WTC11 (cell line): ENCODE results near the gene KLHL35. TPM values are rescaled to one million over a fixed set of nuclear protein-coding genes. Genes with fewer than 3 reads are reported as not detected.
A peak's percentile ranks its signal among the peaks of the same experiment; 100 is the strongest.

ENCODE experiments used
- ATF2 ChIP-seq: sonication (generic); formaldehyde crosslinking; IDR thresholded peaks from 2 replicates; pipeline ENCODE4 v1.8.1; 2022; ENCODE audit warnings: low read depth, missing genetic modification reagents, borderline replicate concordance
- CTCF ChIP-seq: fragments of 200-600 bp; IDR thresholded peaks from 2 replicates; pipeline ENCODE4 v1.8.0; 2022; ENCODE audit warnings: antibody characterized with exemption
- E2F4 ChIP-seq: sonication (generic); formaldehyde crosslinking; IDR thresholded peaks from 2 replicates; pipeline ENCODE4 v1.8.1; 2022; ENCODE audit warnings: low read depth, mild to moderate bottlenecking, moderate library complexity, missing genetic modification reagents, borderline replicate concordance
- ELF4 ChIP-seq: sonication (generic); formaldehyde crosslinking; IDR thresholded peaks from 2 replicates; pipeline ENCODE4 v1.8.1; 2022; ENCODE audit warnings: low read depth, mild to moderate bottlenecking, moderate library complexity, missing genetic modification reagents
- FOXP1 ChIP-seq: sonication (generic); formaldehyde crosslinking; IDR thresholded peaks from 2 replicates; pipeline ENCODE4 v1.8.0; 2022; ENCODE audit warnings: missing genetic modification reagents, mild to moderate bottlenecking, moderate library complexity, borderline replicate concordance
- HMGA2 ChIP-seq: fragments of 250-450 bp; sonication (Bioruptor Pico); IDR thresholded peaks from 2 replicates; pipeline ENCODE4 v1.4.0; 2021; ENCODE audit warnings: mild to moderate bottlenecking, moderate library complexity
- IRF2 ChIP-seq: sonication (generic); formaldehyde crosslinking; IDR thresholded peaks from 2 replicates; pipeline ENCODE4 v1.8.0; 2022; ENCODE audit warnings: low read depth, missing genetic modification reagents, borderline replicate concordance
- MAX ChIP-seq: sonication (generic); formaldehyde crosslinking; IDR thresholded peaks from 2 replicates; pipeline ENCODE4 v1.8.0; 2022; ENCODE audit warnings: mild to moderate bottlenecking, missing genetic modification reagents
- MXD4 ChIP-seq: fragments of 250-450 bp; sonication (Bioruptor Pico); IDR thresholded peaks from 2 replicates; pipeline ENCODE4 v1.8.0; 2021; ENCODE audit warnings: mild to moderate bottlenecking, moderate library complexity, borderline replicate concordance
- NR1H2 ChIP-seq: sonication (generic); formaldehyde crosslinking; IDR thresholded peaks from 2 replicates; pipeline ENCODE4 v1.9.0; 2021; ENCODE audit warnings: mild to moderate bottlenecking, moderate library complexity, missing genetic modification reagents
- PREB ChIP-seq: sonication (generic); formaldehyde crosslinking; IDR thresholded peaks from 2 replicates; pipeline ENCODE4 v1.8.1; 2022; ENCODE audit warnings: mild to moderate bottlenecking, missing genetic modification reagents, moderate library complexity, borderline replicate concordance
- SMAD3 ChIP-seq: sonication (generic); formaldehyde crosslinking; IDR thresholded peaks from 2 replicates; pipeline ENCODE4 v1.8.0; 2022; ENCODE audit warnings: missing genetic modification reagents, mild to moderate bottlenecking, borderline replicate concordance
- SMAD4 ChIP-seq: sonication (generic); formaldehyde crosslinking; IDR thresholded peaks from 2 replicates; pipeline ENCODE4 v1.8.0; 2022; ENCODE audit warnings: mild to moderate bottlenecking, missing genetic modification reagents
- TCF7 ChIP-seq: sonication (generic); formaldehyde crosslinking; IDR thresholded peaks from 2 replicates; pipeline ENCODE4 v1.8.0; 2022; ENCODE audit warnings: mild to moderate bottlenecking, low read depth, missing genetic modification reagents, moderate library complexity
- TEAD4 ChIP-seq: sonication (generic); formaldehyde crosslinking; IDR thresholded peaks from 2 replicates; pipeline ENCODE4 v1.8.0; 2022; ENCODE audit warnings: mild to moderate bottlenecking, missing genetic modification reagents
- ZNF232 ChIP-seq: sonication (generic); formaldehyde crosslinking; IDR thresholded peaks from 2 replicates; pipeline ENCODE4 v1.8.0; 2022; ENCODE audit warnings: mild to moderate bottlenecking, missing genetic modification reagents
- ZNF263 ChIP-seq: sonication (generic); formaldehyde crosslinking; IDR thresholded peaks from 2 replicates; pipeline ENCODE4 v1.8.1; 2022; ENCODE audit warnings: low read depth, mild to moderate bottlenecking, moderate library complexity, missing genetic modification reagents
- ZNF396 ChIP-seq: fragments of 250-450 bp; sonication (Bioruptor Pico); IDR thresholded peaks from 2 replicates; pipeline ENCODE4 v1.8.0; 2021; ENCODE audit warnings: mild to moderate bottlenecking, moderate library complexity, borderline replicate concordance
- total RNA-seq: library from RNA; stranded (reverse); gene quantifications from 3 replicates; pipeline ENCODE4 v1.2.3, GENCODE V29; 2021
- TF ChIP-seq, protein P1 (sequence below): sonication (generic); formaldehyde crosslinking; IDR thresholded peaks from 2 replicates; pipeline ENCODE4 v1.8.0; 2022; ENCODE audit warnings: mild to moderate bottlenecking, missing genetic modification reagents
- TF ChIP-seq, protein P2 (sequence below): fragments of 250-450 bp; sonication (Bioruptor Pico); IDR thresholded peaks from 2 replicates; pipeline ENCODE4 v1.9.0; 2021; ENCODE audit warnings: mild to moderate bottlenecking
- TF ChIP-seq, protein P3 (sequence below): sonication (generic); formaldehyde crosslinking; IDR thresholded peaks from 2 replicates; pipeline ENCODE4 v1.8.0; 2023; ENCODE audit warnings: mild to moderate bottlenecking, missing genetic modification reagents

Gene KLHL35
- total RNA-seq, 1 experiment from 2014 or later: 0.22 TPM

DNA sequence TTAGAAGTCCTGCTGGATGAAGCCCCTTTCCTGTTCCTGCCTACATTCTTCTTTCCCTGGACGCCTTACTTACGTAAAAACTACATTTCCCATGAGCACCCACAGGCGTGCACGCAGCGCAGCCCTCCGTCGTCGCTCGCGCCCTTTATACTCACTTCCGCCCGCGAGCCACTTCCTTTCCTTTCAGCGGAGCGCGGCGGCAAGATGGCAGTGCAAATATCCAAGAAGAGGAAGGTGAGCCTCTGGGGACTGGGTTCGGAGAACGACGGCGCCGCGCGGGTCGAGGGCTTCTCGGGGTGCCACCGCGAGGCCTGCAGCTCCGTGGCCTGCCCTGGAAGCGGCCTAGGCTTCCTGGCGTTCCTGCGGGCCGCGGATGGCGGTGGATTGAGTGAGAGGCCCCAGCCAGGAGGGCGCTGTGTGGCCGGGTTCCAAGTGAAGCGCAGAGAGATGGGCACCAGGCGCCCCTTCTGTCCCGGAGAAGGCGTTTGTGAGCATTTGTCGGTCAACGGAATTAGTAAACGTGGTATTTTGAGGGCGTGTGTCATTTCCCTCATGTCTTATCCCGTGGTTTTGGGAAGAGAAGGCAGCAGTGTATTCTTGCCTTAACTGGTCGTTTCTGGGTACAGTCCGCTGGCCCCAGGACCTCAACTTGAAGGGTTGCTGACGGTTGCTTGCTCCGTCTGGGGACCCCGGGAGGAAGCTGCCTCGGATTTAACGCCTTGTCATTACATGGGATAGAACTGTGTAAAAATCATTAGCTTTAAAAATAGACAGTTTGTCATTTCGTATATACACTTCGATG is 33.5 kb downstream of the KLHL35 start, which contains the start of gene RPS3 (continued):
- TF ChIP-seq, protein P1, sequence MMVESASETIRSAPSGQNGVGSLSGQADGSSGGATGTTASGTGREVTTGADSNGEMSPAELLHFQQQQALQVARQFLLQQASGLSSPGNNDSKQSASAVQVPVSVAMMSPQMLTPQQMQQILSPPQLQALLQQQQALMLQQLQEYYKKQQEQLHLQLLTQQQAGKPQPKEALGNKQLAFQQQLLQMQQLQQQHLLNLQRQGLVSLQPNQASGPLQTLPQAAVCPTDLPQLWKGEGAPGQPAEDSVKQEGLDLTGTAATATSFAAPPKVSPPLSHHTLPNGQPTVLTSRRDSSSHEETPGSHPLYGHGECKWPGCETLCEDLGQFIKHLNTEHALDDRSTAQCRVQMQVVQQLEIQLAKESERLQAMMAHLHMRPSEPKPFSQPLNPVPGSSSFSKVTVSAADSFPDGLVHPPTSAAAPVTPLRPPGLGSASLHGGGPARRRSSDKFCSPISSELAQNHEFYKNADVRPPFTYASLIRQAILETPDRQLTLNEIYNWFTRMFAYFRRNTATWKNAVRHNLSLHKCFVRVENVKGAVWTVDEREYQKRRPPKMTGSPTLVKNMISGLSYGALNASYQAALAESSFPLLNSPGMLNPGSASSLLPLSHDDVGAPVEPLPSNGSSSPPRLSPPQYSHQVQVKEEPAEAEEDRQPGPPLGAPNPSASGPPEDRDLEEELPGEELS (CRISPR knock-in tag): 0 out of 2 replicates have a peak, but pooled peaks have one; percentile 54
- TF ChIP-seq ZNF396 (CRISPR knock-in tag): no peak
- TF ChIP-seq PREB: no peak
- no peak for TF ChIP-seq ZNF263 (CRISPR knock-in tag)
- no peak for TF ChIP-seq IRF2 (CRISPR knock-in tag)
- no peak for TF ChIP-seq NR1H2 (CRISPR knock-in tag)
- peak; percentile 44; the same call in 1 of the 2 replicates for TF ChIP-seq SMAD3 (CRISPR knock-in tag)
- TF ChIP-seq ATF2 (CRISPR knock-in tag): 0 out of 2 replicates have a peak, but pooled peaks have one; percentile 13
- peak; percentile 94 for TF ChIP-seq MAX (CRISPR knock-in tag)
- TF ChIP-seq, protein P2, sequence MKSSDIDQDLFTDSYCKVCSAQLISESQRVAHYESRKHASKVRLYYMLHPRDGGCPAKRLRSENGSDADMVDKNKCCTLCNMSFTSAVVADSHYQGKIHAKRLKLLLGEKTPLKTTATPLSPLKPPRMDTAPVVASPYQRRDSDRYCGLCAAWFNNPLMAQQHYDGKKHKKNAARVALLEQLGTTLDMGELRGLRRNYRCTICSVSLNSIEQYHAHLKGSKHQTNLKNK (CRISPR knock-in tag): no peak
- 0 out of 2 replicates have a peak, but pooled peaks have one; percentile 29 for TF ChIP-seq TCF7 (CRISPR knock-in tag)
- TF ChIP-seq HMGA2 (CRISPR knock-in tag): no peak
- TF ChIP-seq, protein P3, sequence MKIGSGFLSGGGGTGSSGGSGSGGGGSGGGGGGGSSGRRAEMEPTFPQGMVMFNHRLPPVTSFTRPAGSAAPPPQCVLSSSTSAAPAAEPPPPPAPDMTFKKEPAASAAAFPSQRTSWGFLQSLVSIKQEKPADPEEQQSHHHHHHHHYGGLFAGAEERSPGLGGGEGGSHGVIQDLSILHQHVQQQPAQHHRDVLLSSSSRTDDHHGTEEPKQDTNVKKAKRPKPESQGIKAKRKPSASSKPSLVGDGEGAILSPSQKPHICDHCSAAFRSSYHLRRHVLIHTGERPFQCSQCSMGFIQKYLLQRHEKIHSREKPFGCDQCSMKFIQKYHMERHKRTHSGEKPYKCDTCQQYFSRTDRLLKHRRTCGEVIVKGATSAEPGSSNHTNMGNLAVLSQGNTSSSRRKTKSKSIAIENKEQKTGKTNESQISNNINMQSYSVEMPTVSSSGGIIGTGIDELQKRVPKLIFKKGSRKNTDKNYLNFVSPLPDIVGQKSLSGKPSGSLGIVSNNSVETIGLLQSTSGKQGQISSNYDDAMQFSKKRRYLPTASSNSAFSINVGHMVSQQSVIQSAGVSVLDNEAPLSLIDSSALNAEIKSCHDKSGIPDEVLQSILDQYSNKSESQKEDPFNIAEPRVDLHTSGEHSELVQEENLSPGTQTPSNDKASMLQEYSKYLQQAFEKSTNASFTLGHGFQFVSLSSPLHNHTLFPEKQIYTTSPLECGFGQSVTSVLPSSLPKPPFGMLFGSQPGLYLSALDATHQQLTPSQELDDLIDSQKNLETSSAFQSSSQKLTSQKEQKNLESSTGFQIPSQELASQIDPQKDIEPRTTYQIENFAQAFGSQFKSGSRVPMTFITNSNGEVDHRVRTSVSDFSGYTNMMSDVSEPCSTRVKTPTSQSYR (CRISPR knock-in tag): no peak
- peak; percentile 73; the same call in 1 of the 2 replicates for TF ChIP-seq ZNF232 (CRISPR knock-in tag)
- TF ChIP-seq TEAD4 (CRISPR knock-in tag): peak; percentile 76; the same call in 1 of the 2 replicates
- no peak for TF ChIP-seq MXD4 (CRISPR knock-in tag)
- peak; percentile 90 for TF ChIP-seq FOXP1 (CRISPR knock-in tag)
- TF ChIP-seq ELF4 (CRISPR knock-in tag): no peak
- TF ChIP-seq CTCF: no peak
- TF ChIP-seq SMAD4 (CRISPR knock-in tag): 0 out of 2 replicates have a peak, but pooled peaks have one; percentile 15
- TF ChIP-seq E2F4: peak; percentile 75; the same call in 1 of the 2 replicates
